HepG2 (cell line): Measurements from ENCODE around the gene G6PD. TPM values are rescaled to one million over a fixed set of nuclear protein-coding genes. Genes with fewer than 3 reads are reported as not detected.

Experiments used
- ATAC-seq: fragments of 200-7000 bp; cut with Tn5 transposase; 3 replicates; pipeline ENCODE4 v1.9.1; 2020; ENCODE audit warnings: mild to moderate bottlenecking, moderate library complexity
- BruUV-seq: library from RNA; stranded (reverse); fragments of 400-500 nt; replicated peaks from 2 replicates; lab custom pipeline; 2021; lab: Mats Ljungman, UMichigan
- CTCF ChIA-PET: fragments of 300-600 bp; formaldehyde crosslinking; extraction: SDS; loops from one replicate; lab custom pipeline; 2021; ENCODE audit warnings: low total read pairs, inconsistent platforms, low intra/inter-chr PET ratio; lab: Yijun Ruan, JAX
- POLR2A ChIA-PET: fragments of 350-600 bp; sonication (Branson Sonifier 250); formaldehyde crosslinking; loops from one replicate; lab custom pipeline; 2020; ENCODE audit warnings: antibody characterized with exemption, inconsistent platforms; lab: Yijun Ruan, JAX
- DNase-seq: peaks from one replicate; pipeline ENCODE4 v3.0.0-alpha.2; 2015; ENCODE audit warnings: low spot score
- FAIRE-seq: peaks from 3 replicates; lab custom pipeline; 2011; peaks lifted over from hg19 to GRCh38; lab: Jason Lieb, UNC
- H2AFZ ChIP-seq: one replicate; pipeline ENCODE4 v1.6.1; 2011; ENCODE audit warnings: low read length, inconsistent platforms
- H3K27ac ChIP-seq: fragments of 300-600 bp; 3 replicates; pipeline ENCODE4 v1.8.0; 2011; ENCODE audit warnings: mixed run types, mild to moderate bottlenecking, mixed read lengths, low read length, inconsistent platforms; ENCODE audit not compliant: insufficient read depth; ENCODE audit errors: extremely low read length
- H3K27me3 ChIP-seq, 2 experiments: fragments of 200-600 bp in 1 of 2; 2 replicates in 1 of 2; 3 replicates in 1 of 2; pipeline versions ENCODE4 v1.6.0 to v1.8.0; 2011; ENCODE audit warnings: low read length in 2 of 2, mild to moderate bottlenecking in 2 of 2, moderate library complexity in 2 of 2, inconsistent platforms in 1 of 2; ENCODE audit not compliant: insufficient read depth in 2 of 2, control insufficient read depth in 1 of 2
- H3K36me3 ChIP-seq, 2 experiments: fragments of 200-600 bp in 1 of 2; replicated peaks in 1 of 2; 2 replicates in 1 of 2; 3 replicates in 1 of 2; pipeline versions ENCODE4 v1.5.1 to v1.8.0; 2011; ENCODE audit warnings: low read length in 2 of 2, inconsistent platforms in 1 of 2; ENCODE audit not compliant: insufficient read depth in 2 of 2, control insufficient read depth in 1 of 2
- H3K4me1 ChIP-seq: 2 replicates; pipeline ENCODE4 v1.5.1; 2012; ENCODE audit warnings: low read length, inconsistent platforms; ENCODE audit not compliant: insufficient read depth
- H3K4me2 ChIP-seq: 2 replicates; pipeline ENCODE4 v1.6.0; 2011; ENCODE audit warnings: low read depth, low read length, inconsistent platforms
- H3K4me3 ChIP-seq, 3 experiments: fragments of 200-600 bp in 1 of 3; sonication (generic), shearing (Covaris generic) in 1 of 3; replicated peaks in 1 of 3; 2 replicates each; pipeline ENCODE4 v1.5.1; 2011 to 2016; ENCODE audit warnings: low read length in 3 of 3, inconsistent platforms in 2 of 3, low read depth in 2 of 3, mild to moderate bottlenecking in 2 of 3, control low read depth in 1 of 3, mixed read lengths in 1 of 3; ENCODE audit not compliant: insufficient read depth in 1 of 3
- H3K79me2 ChIP-seq: one replicate; pipeline ENCODE4 v1.6.1; 2011; ENCODE audit warnings: low read length, inconsistent platforms; ENCODE audit not compliant: insufficient read depth
- H3K9ac ChIP-seq: 2 replicates; pipeline ENCODE4 v1.6.0; 2011; ENCODE audit warnings: mild to moderate bottlenecking, low read depth, low read length, inconsistent platforms; ENCODE audit not compliant: insufficient read depth
- H3K9me3 ChIP-seq: 2 replicates; pipeline ENCODE4 v1.5.1; 2012; ENCODE audit warnings: mild to moderate bottlenecking, low read length
- H4K20me1 ChIP-seq: 2 replicates; pipeline ENCODE4 v1.6.0; 2011; ENCODE audit warnings: inconsistent platforms, mild to moderate bottlenecking, low read length, moderate library complexity; ENCODE audit not compliant: insufficient read depth
- ELF1 ChIP-seq: sonication (generic); formaldehyde crosslinking; IDR thresholded peaks from 2 replicates; pipeline ENCODE4 v1.4.0; 2020; ENCODE audit warnings: missing genetic modification reagents
- HIVEP1 ChIP-seq: sonication (generic); formaldehyde crosslinking; IDR thresholded peaks from 2 replicates; pipeline ENCODE4 v1.4.0; 2020; ENCODE audit warnings: mild to moderate bottlenecking, missing genetic modification reagents
- HNF1B ChIP-seq: sonication (generic); formaldehyde crosslinking; IDR thresholded peaks from 2 replicates; pipeline ENCODE4 v1.5.1; 2020; ENCODE audit warnings: mild to moderate bottlenecking, moderate library complexity, missing genetic modification reagents
- HOXA5 ChIP-seq: sonication (generic); formaldehyde crosslinking; IDR thresholded peaks from 2 replicates; pipeline ENCODE4 v1.4.0; 2020; ENCODE audit warnings: missing genetic modification reagents
- MBD4 ChIP-seq: IDR thresholded peaks from 2 replicates; pipeline ENCODE4 v1.6.1; 2012; ENCODE audit warnings: low read length, inconsistent platforms, borderline replicate concordance
- NCOA5 ChIP-seq: sonication (generic); formaldehyde crosslinking; IDR thresholded peaks from 2 replicates; pipeline ENCODE4 v1.4.0; 2020; ENCODE audit warnings: missing genetic modification reagents
- NR1H2 ChIP-seq: sonication (generic); formaldehyde crosslinking; IDR thresholded peaks from 2 replicates; pipeline ENCODE4 v1.8.1; 2022; ENCODE audit warnings: low read depth, missing genetic modification reagents, borderline replicate concordance
- PLRG1 ChIP-seq: fragments of 450-650 bp; conservative IDR thresholded peaks from 2 replicates; pipeline ENCODE4 v1.6.1; 2016
- PRPF4 ChIP-seq: fragments of 200-400 bp; formaldehyde crosslinking; IDR thresholded peaks from 2 replicates; pipeline ENCODE4 v1.6.1; 2016; ENCODE audit warnings: low read length, low read depth; ENCODE audit not compliant: poor library complexity, severe bottlenecking
- SP4 ChIP-seq: sonication (generic); formaldehyde crosslinking; IDR thresholded peaks from 2 replicates; pipeline ENCODE4 v1.8.1; 2023; ENCODE audit warnings: mild to moderate bottlenecking, missing genetic modification reagents
- ZBTB21 ChIP-seq: sonication (generic); formaldehyde crosslinking; IDR thresholded peaks from 2 replicates; pipeline ENCODE4 v1.4.0; 2020; ENCODE audit warnings: missing genetic modification reagents
- ZNF263 ChIP-seq: sonication (generic); formaldehyde crosslinking; IDR thresholded peaks from 2 replicates; pipeline ENCODE4 v1.4.0; 2020; ENCODE audit warnings: missing genetic modification reagents
- ZNF275 ChIP-seq: sonication (generic); formaldehyde crosslinking; IDR thresholded peaks from 2 replicates; pipeline ENCODE4 v1.8.0; 2022; ENCODE audit warnings: missing genetic modification reagents, mild to moderate bottlenecking, inconsistent platforms, borderline replicate concordance
- ZNF557 ChIP-seq: sonication (generic); formaldehyde crosslinking; IDR thresholded peaks from 2 replicates; pipeline ENCODE4 v1.4.0; 2020; ENCODE audit warnings: missing genetic modification reagents
- WGBS: methylation state at CpG from one replicate; pipeline ENCODE4 v1.1.6; 2017; ENCODE audit warnings: low lambda C conversion rate; 5-methylcytosine and 5-hydroxymethylcytosine counted together
- in situ Hi-C: cut with HindIII; loops from 2 replicates; pipeline ENCODE4 v1.10.0; 2017; ENCODE audit warnings: low pct_unique_long_range_greater_than_20kb; ENCODE audit not compliant: extremely low pct_ligation_motif_present
- intact Hi-C: fragments of 100-400 bp; cut with micrococcal nuclease; formaldehyde crosslinking; loops from one replicate; pipeline ENCODE4 v1.10.0; 2022; ENCODE audit not compliant: unreplicated experiment
- polyA plus RNA-seq, 8 experiments: library from polyadenylated mRNA; depleted of rRNA in 3 of 8; stranded (reverse) in 7 of 8; unstranded in 1 of 8; fragments of >200 nt; fragmentation: Illumina TruSeq in 4 of 8; extraction: Trizol in 4 of 8; gene quantifications; 2 replicates each; pipeline versions ENCODE4 v1.2.1 to v1.2.3, GENCODE V29; 2011 to 2016; ENCODE audit warnings: low read depth in 4 of 8, missing spikeins in 1 of 8, mixed read lengths in 1 of 8; ENCODE audit not compliant: insufficient read depth in 1 of 8
- total RNA-seq, 5 experiments: library from RNA; depleted of rRNA; stranded (reverse); fragments of >200 nt; fragmentation: Illumina TruSeq; extraction: Trizol; gene quantifications; 2 replicates each; pipeline ENCODE4 v1.2.3, GENCODE V29; 2016; ENCODE audit warnings: low read depth in 1 of 5

The G6PD gene
- total and polyA plus RNA-seq, 2 of the 13 experiments (the other 11 are each of a cell fraction or from before 2014, with no cell fraction given): 18.8 to 28.8 TPM

- no TSS peak for BruUV-seq
- POLR2A ChIA-PET: interaction anchor here (0.7 kb wide), 1 partner anchor 215 kb away, joined by 3 read pairs; the partner anchor contains the start of gene DKC1
- Histone ChIP-seq H3K4me1 (peaks cover 25% of the 10 kb centered on the region), H2AFZ (no peak overlapping the region), H3K27ac (peak overlapping the region; percentile 82), H3K36me3 (peaks cover 3 to 9% of the 10 kb centered on the region in 2 experiments; a peak in 2 of 5 replicates), H3K27me3 (no peaks in the 10 kb centered on the region; a peak in 1 of 5 replicates), H3K9ac (peak overlapping the region; percentile 79), H3K79me2 (peaks cover 43% of the 10 kb centered on the region), H3K4me2 (peak overlapping the region; percentile 89), H4K20me1 (peaks cover 28% of the 10 kb centered on the region), H3K9me3 (no peaks in the 10 kb centered on the region), H3K4me3 (peak overlapping the region; percentile 81 to 86 (median 85))
- TF ChIP-seq ZNF263: 0 out of 2 replicates have a peak, but pooled peaks have one; percentile 27
- TF ChIP-seq ZBTB21 (CRISPR knock-in tag): no peak
- no peak for FAIRE-seq
- whole genome bisulfite sequencing: 4% methylated on average over 8 of the region's 9 CpGs
- no peak for ATAC-seq
- intact Hi-C loops (no loop called here), in situ Hi-C loops (loop anchor here (25.0 kb wide), 1 partner anchor 136 kb away; the partner anchor contains the start of genes DNASE1L1 and TAFAZZIN)
- DNase-seq: no peak
- CTCF ChIA-PET: no interaction called here
These were observed 1.3 kb upstream of the G6PD start for GRCh38 chrX:154548028-154548316.

- H3K4me3 ChIP-seq: peak within 1 kb of the TSS; percentile 81 to 86 (median 85)
- peak; percentile 77 for DNase-seq
- peaks cover 49% of the 10 kb centered on the region for H3K79me2 ChIP-seq
- POLR2A ChIA-PET: interaction anchor here (0.7 to 0.9 kb wide), 2 partner anchors 57 to 215 kb away, joined by 3 read pairs; partner anchors contain the start of genes DKC1 and SLC10A3
- H3K9ac ChIP-seq: peak within 1 kb of the TSS; percentile 79
- H3K4me2 ChIP-seq: peak within 1 kb of the TSS; percentile 89
- CTCF ChIA-PET: interaction anchor here (0.5 kb wide), 1 partner anchor 8 kb away, joined by 3 read pairs; no protein-coding TSS in a partner anchor
- WGBS: 2% methylated on average over 9 of the region's 69 CpGs
- peaks cover 28% of the 10 kb centered on the region for H4K20me1 ChIP-seq
- no peak within 1 kb of the TSS for H2AFZ ChIP-seq
- H3K36me3 ChIP-seq: peaks cover 3 to 9% of the 10 kb centered on the region in 2 experiments; a peak in 2 of 5 replicates
- no peaks in the 10 kb centered on the region; a peak in 1 of 5 replicates for H3K27me3 ChIP-seq
- H3K9me3 ChIP-seq: no peaks in the 10 kb centered on the region
- H3K4me1 ChIP-seq: peaks cover 31% of the 10 kb centered on the region
- no TSS peak for BruUV-seq
- ATAC-seq: peak; percentile 81
- intact Hi-C loops: no loop called here
- in situ Hi-C loops: loop anchor here (25.0 kb wide), 1 partner anchor 135 kb away; the partner anchor contains the start of genes DNASE1L1 and TAFAZZIN
- peak; percentile 18 for FAIRE-seq
- H3K27ac ChIP-seq: peak within 1 kb of the TSS; percentile 82
- TF ChIP-seq ZNF275 (CRISPR knock-in tag) (no peak), SP4 (CRISPR knock-in tag) (peak; percentile 75; the same call in 1 of the 2 replicates), HNF1B (no peak), PLRG1 (no peak), NCOA5 (peak; percentile 8; the same call in 1 of the 2 replicates), ZNF557 (CRISPR knock-in tag) (no peak), NR1H2 (CRISPR knock-in tag) (no peak), HOXA5 (CRISPR knock-in tag) (peak; percentile 62), PRPF4 (no peak), ELF1 (peak; percentile 93), HIVEP1 (CRISPR knock-in tag) (no peak), MBD4 (no peak)
These were observed 790 bp upstream of the G6PD start, which contains the start of gene IKBKG for GRCh38 chrX:154547245-154548027. TSS of gene IKBKG (plus strand) at chrX:154547620. CDS start at chrX:154552003, 4,383 bp downstream.
